D341Med (cell line): ENCODE data around the gene ROPN1B.

ENCODE experiments used
- DNase-seq: peaks from one replicate; pipeline ENCODE4 v3.0.0; 2012; ENCODE audit warnings: low spot score

The ROPN1B gene

GRCh38 chr3:126031981-126032471, 63.0 kb downstream of the ROPN1B start:
- DNase-seq: peak; percentile 5
